Naive B cell (primary cell): Measurements from ENCODE around the gene SBK2. TPM values are rescaled to one million over a fixed set of nuclear protein-coding genes. Genes with fewer than 3 reads are reported as not detected.
"Not testable (repeated sequence)": the region's sequence is repeated elsewhere in the genome, so short reads cannot be mapped to it uniquely, and the experiment has no call there.

Source experiments
- ATAC-seq, 2 donors: fragments of 150-1000 bp; cut with Tn5 transposase; 2 replicates each; pipeline ENCODE4 v1.10.0; 2021; ENCODE audit warnings: low read depth in 2 of 2, mild to moderate bottlenecking in 2 of 2, moderate library complexity in 2 of 2
- DNase-seq: peaks from one replicate; pipeline ENCODE4 v3.0.0; 2022
- H3K27ac Mint-ChIP-seq, 6 donors: one replicate each; pipeline ENCODE4 v1.8.0; 2020 to 2022; ENCODE audit warnings: mild to moderate bottlenecking in 6 of 6, mixed read lengths in 6 of 6, moderate library complexity in 5 of 6, inconsistent platforms in 2 of 6
- H3K27me3 Mint-ChIP-seq, 3 donors: one replicate each; pipeline ENCODE4 v1.8.0; 2021 to 2022; ENCODE audit warnings: mixed read lengths in 3 of 3, mild to moderate bottlenecking in 1 of 3
- H3K36me3 Mint-ChIP-seq, 2 donors: one replicate each; pipeline ENCODE4 v1.8.0; 2020 to 2022; ENCODE audit warnings: mixed read lengths in 2 of 2, inconsistent platforms in 1 of 2, mild to moderate bottlenecking in 1 of 2
- H3K4me1 Mint-ChIP-seq, 3 donors: one replicate each; pipeline ENCODE4 v1.8.0; 2020 to 2022; ENCODE audit warnings: mixed read lengths in 3 of 3, inconsistent platforms in 1 of 3, mild to moderate bottlenecking in 1 of 3, moderate library complexity in 1 of 3
- H3K4me3 Mint-ChIP-seq, 8 donors: one replicate each; pipeline ENCODE4 v1.8.0; 2020 to 2022; ENCODE audit warnings: mild to moderate bottlenecking in 8 of 8, mixed read lengths in 8 of 8, moderate library complexity in 8 of 8, inconsistent platforms in 2 of 8
- H3K9me3 Mint-ChIP-seq, 7 donors: one replicate each; pipeline ENCODE4 v1.8.0; 2020 to 2022; ENCODE audit warnings: mixed read lengths in 7 of 7, mild to moderate bottlenecking in 5 of 7, inconsistent platforms in 2 of 7, moderate library complexity in 1 of 7
- polyA plus RNA-seq, 6 donors: library from polyadenylated mRNA; unstranded; fragments of 300-500 nt; fragmentation: Illumina TruSeq; gene quantifications; one replicate each; pipeline ENCODE4 v1.2.3, GENCODE V29; 2021; ENCODE audit warnings: low read depth in 6 of 6

The SBK2 gene
- polyA plus RNA-seq, 6 donors from 2014 or later = not detected

DNA sequence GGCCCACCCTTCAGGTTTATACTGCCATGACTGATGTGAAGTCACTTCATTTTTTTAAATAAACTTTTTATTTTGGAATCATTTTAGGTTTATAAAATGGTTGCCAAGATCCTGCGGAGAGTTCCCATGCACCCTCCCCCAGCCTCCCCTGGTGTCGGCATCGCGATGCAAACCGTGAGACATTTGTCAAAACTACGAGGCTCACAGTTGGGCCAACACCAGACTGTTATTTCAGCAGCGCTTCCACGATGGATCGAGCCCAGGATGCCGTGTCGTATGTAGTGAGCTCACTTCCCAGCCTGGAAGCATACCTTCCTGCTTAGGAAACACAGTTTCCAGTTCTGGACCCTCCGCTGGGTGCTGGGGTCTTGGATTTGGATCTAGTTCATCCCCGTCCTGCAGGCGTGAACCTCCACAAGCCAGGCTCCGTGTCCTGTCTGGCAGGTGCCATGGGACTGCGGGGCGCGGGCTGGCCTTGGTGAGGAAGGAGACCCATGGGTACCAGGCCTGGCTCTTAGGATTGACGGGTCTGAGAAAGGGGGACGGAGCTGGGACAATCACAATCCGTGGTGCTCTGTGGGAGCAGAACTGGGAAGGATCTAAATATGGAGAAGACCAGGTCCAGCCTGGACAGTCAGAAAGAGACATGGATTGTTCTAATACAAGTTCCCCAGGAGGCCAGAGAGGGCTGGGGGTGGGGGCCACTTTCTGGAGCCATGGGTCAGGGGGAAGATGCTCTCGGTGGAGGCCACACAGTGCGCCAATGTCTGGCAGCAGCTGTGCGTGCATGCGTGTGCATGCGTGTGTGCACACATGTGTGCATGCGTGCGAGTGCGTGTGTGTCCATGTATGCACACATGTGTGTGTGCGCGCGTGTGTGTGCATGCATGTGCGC is 2.4 kb upstream of the SBK2 start:
- H3K36me3 Mint-ChIP-seq = peaks cover 0 to 8% of the 10 kb centered on the region in 2 donors
- H3K27me3 Mint-ChIP-seq = peaks cover 11 to 25% (median 24%) of the 10 kb centered on the region in 3 donors
- H3K27ac Mint-ChIP-seq = no peak overlapping the region
- DNase-seq (no peak), ATAC-seq (no peak)
- no peaks in the 10 kb centered on the region for H3K4me1 Mint-ChIP-seq
- H3K4me3 Mint-ChIP-seq = no peak overlapping the region
- H3K9me3 Mint-ChIP-seq = peaks cover 0 to 5% (median 0%) of the 10 kb centered on the region in 7 donors

GRCh38 chr19:55538132-55538531 is 1.2 kb upstream of the SBK2 start:
- Mint-ChIP-seq H3K4me1 (no peaks in the 10 kb centered on the region), H3K27me3 (peaks cover 6 to 21% (median 19%) of the 10 kb centered on the region in 3 donors), H3K27ac (no peak overlapping the region), H3K4me3 (no peak overlapping the region), H3K36me3 (peaks cover 0 to 2% of the 10 kb centered on the region in 2 donors), H3K9me3 (peaks cover 0 to under 1% (median 0%) of the 10 kb centered on the region in 7 donors)
- no peak for DNase-seq
- no peak for ATAC-seq

- Mint-ChIP-seq H3K36me3 (no peaks in the 10 kb centered on the region), H3K27ac (no peak overlapping the region), H3K4me1 (no peaks in the 10 kb centered on the region), H3K9me3 (no peaks in the 10 kb centered on the region), H3K4me3 (no peak overlapping the region), H3K27me3 (peaks cover 6 to 21% (median 16%) of the 10 kb centered on the region in 3 donors)
- DNase-seq = no peak
- no peak for ATAC-seq
These were observed 793 bp upstream of the SBK2 start for GRCh38 chr19:55537741-55538111.

DNA sequence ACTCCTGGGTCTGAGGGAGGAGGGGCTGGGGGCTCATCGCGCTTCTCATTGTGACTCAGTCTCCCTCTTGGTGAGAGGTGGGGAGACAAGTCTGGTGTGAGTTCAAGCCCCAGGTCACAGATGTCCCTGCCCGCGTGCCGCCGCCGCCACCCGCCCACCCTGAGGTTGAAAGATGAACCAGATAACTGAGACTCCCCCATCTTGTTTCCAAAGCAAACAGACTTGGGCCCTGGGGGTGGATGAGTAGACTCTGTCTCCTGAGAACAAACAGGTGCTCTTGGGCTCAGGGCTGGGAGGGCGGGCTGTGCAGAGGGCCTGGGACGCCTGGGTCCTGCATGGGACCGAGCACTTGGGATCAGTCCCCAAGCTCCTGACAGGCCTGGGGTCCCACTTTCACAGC is 567 bp downstream of the SBK2 start:
- Mint-ChIP-seq H3K4me3 (no peak overlapping the region), H3K27me3 (peaks cover 0 to 9% (median 5%) of the 10 kb centered on the region in 3 donors), H3K27ac (no peak overlapping the region), H3K36me3 (no peaks in the 10 kb centered on the region), H3K4me1 (no peaks in the 10 kb centered on the region), H3K9me3 (no peaks in the 10 kb centered on the region)
- DNase-seq (no peak), ATAC-seq (no peak)

DNA sequence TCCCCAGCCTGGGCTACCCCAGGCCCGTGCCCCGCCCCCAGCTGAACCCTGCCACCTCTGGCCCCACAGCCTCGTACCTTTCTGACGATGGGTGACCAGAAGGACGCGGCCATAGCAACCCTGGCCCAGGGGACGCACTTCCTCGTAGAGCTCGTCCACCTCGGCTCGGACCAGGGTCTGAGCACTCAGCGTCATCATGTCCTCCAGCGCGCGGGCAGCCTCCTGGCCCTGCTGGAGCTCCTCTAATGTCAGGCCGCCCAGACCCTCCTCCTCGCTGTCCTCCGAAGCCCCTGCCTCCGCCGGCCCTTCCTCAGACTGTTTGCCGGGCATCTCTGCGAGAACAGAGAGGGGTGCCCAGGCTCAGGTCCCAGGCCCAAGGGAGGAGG is 975 bp downstream of the SBK2 start:
- Mint-ChIP-seq H3K4me3 (no peak overlapping the region), H3K27me3 (peaks cover 0 to 9% (median 5%) of the 10 kb centered on the region in 3 donors), H3K27ac (no peak overlapping the region), H3K9me3 (no peaks in the 10 kb centered on the region), H3K4me1 (no peaks in the 10 kb centered on the region), H3K36me3 (no peaks in the 10 kb centered on the region)
- ATAC-seq (no peak), DNase-seq (no peak)

- Mint-ChIP-seq H3K9me3 (no peaks in the 10 kb centered on the region), H3K36me3 (no peaks in the 10 kb centered on the region), H3K27ac (no peak overlapping the region), H3K4me3 (no peak overlapping the region), H3K4me1 (no peaks in the 10 kb centered on the region), H3K27me3 (peaks cover 0 to 9% (median 5%) of the 10 kb centered on the region in 3 donors)
- no peak for DNase-seq
- no peak for ATAC-seq
These were observed 1.6 kb downstream of the SBK2 start for GRCh38 chr19:55535173-55535964.

GRCh38 chr19:55534280-55534679 is 2.7 kb downstream of the SBK2 start:
- not testable (repeated sequence) for H3K4me3 Mint-ChIP-seq

DNA sequence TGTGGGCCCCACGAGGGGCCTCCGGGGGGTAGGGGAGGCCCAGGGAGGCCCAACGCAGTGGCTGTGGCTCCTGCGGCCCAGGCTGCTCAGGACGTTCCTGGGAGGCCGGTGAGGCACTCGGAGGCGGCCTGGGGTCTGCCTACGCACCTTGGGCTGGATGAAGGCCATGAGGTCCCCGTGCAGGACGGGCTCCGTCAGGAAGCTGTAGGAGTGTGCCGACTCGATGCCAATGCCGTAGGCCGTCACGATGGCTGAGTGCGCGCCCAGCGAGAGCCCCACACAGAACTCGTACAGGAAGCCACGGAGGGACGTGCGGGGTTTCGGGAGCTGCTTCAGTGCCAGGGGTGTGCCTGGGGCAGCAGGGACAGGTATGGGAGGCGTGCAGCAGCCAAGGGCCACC is 5.9 kb downstream of the SBK2 start:
- no peaks in the 10 kb centered on the region for H3K4me1 Mint-ChIP-seq
- no peak for ATAC-seq
- no peak overlapping the region for H3K27ac Mint-ChIP-seq
- no peaks in the 10 kb centered on the region for H3K9me3 Mint-ChIP-seq
- H3K36me3 Mint-ChIP-seq = no peaks in the 10 kb centered on the region
- no peak overlapping the region for H3K4me3 Mint-ChIP-seq
- H3K27me3 Mint-ChIP-seq = peaks cover 0 to 5% (median 5%) of the 10 kb centered on the region in 3 donors
- DNase-seq = no peak

More at GRCh38 chr19:55534280-55534679, 2.7 kb downstream of the SBK2 start:
- not testable (repeated sequence) for DNase-seq, H3K4me1 Mint-ChIP-seq, H3K27me3 Mint-ChIP-seq, ATAC-seq, H3K9me3 Mint-ChIP-seq, H3K36me3 Mint-ChIP-seq
- peak overlapping the region in 1 of 6 donors; percentile 60 for H3K27ac Mint-ChIP-seq

DNA sequence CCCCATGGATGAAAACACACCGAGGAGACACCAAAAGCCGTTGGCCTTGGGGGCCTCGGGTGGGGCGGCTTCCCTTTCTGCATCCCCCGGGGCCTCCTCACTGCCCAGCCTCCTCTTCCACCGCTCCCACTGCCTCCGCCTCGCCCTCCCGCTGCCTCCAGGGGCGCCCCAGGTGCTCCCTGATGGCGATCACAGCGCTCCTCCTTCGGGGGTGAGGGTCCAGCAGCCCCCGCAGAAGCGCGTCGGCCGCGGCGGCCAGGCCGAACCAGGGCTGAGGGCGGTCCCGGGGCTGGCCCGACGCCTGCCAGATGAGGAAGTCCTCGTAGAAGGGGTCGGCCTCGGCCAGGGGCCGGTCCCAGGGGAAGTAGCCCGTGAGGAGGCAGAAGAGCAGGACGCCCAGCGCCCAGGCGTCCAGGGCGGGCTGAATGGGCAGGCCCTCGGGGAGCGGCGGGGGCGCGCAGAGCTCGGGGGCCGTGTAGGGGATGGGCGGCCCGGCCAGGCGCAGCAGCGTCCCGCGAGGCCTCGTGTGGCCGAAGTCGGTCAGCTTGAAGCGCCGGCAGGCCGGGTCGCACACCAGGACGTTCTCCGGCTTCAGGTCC is 7.2 kb downstream of the SBK2 start:
- Mint-ChIP-seq H3K27ac (no peak overlapping the region), H3K9me3 (no peaks in the 10 kb centered on the region), H3K4me3 (no peak overlapping the region), H3K4me1 (no peaks in the 10 kb centered on the region), H3K27me3 (peaks cover under 1 to 14% (median 13%) of the 10 kb centered on the region in 3 donors), H3K36me3 (no peaks in the 10 kb centered on the region)
- DNase-seq = no peak
- no peak for ATAC-seq

DNA sequence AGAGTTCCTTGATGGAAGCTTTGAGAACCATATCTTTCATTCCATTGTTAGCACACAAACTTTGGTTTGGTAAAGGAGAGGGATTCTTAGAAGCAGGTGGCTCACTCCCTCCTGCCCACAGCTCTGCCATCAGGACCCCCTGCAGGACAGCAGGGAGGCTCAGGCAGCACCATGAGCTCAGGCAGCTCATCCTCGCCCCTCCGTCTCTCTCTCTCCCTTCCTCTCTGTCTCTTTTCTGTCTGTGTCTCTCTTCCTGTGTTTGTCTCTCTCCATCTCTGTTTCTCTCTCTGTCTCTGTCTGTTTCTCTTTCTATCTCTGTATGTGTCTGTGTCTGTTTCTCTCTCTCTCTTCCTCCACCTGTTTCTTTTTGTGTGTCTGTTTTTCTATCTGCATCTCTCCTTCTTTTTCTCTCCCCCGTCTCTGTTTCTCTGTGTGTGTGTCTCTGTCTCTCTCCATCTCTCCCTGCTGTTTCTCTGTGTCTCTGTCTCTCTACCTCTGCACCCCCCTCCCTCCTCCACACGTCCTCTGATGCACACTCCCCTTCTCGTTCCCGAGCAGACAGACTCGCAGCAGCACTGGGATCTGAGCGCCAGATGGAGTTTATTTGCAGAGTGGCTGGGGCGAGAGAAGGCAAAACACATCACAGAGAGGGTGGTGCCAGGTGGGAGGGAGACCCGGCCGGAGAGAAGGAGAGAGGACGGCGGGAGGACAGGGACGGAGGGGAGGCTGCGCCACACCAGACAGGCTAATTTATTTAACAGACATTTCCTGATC is 8.7 kb downstream of the SBK2 start:
- no peak overlapping the region for H3K4me3 Mint-ChIP-seq
- H3K27me3 Mint-ChIP-seq = peaks cover 4 to 12% (median 8%) of the 10 kb centered on the region in 3 donors
- H3K36me3 Mint-ChIP-seq = no peaks in the 10 kb centered on the region
- ATAC-seq (no peak), DNase-seq (no peak)
- no peaks in the 10 kb centered on the region for H3K9me3 Mint-ChIP-seq
- no peaks in the 10 kb centered on the region for H3K4me1 Mint-ChIP-seq
- H3K27ac Mint-ChIP-seq = no peak overlapping the region

DNA sequence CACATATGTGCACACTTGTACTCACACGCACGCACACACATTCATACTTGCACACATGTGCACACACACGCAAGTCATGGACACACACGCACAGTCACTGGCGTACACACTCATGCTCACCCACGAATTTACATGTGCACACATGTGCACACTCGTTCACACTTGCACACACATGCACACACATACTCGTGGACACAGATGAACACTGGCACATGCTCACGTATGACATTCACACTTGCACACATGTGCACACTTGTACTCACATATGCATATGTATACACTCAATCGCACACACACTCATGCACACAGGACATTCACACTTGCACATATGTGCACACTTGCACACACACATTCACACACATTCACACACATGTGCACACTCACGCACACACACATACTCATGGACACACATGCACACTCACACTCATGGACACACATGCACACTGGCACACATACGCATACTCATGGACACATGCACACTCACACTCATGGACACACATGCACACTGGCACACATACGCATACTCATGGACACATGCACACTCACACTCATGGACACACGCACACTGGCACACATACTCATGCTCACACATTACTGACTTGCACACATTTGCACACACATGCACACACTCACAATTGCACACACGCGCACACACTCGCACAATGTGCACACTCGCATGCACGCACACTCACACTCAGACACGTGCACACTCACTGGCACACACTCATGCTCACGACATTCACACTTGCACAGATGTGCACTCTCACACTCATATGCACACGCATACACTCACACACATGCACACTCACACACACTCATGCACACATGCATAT is 9.5 kb downstream of the SBK2 start:
- Mint-ChIP-seq H3K27me3 (peaks cover 4 to 12% (median 8%) of the 10 kb centered on the region in 3 donors), H3K4me1 (no peaks in the 10 kb centered on the region), H3K4me3 (no peak overlapping the region), H3K9me3 (no peaks in the 10 kb centered on the region), H3K27ac (no peak overlapping the region), H3K36me3 (no peaks in the 10 kb centered on the region)
- DNase-seq = no peak
- ATAC-seq = no peak
